BJ (cell line): ENCODE measurements around the gene SCFD2. TPM values are rescaled to one million over a fixed set of nuclear protein-coding genes. Genes with fewer than 3 reads are reported as not detected.

Experiments used
- CTCF ChIA-PET: fragments of 350-600 bp; formaldehyde crosslinking; extraction: SDS; loops from one replicate; lab custom pipeline; 2021; ENCODE audit warnings: antibody characterized with exemption, inconsistent platforms; lab: Yijun Ruan, JAX
- POLR2A ChIA-PET: fragments of 300-600 bp; sonication (Branson Sonifier 250); formaldehyde crosslinking; extraction: SDS; loops from one replicate; lab custom pipeline; 2021; ENCODE audit warnings: antibody characterized with exemption; lab: Charles Lee
- DNase-seq: peaks from one replicate; pipeline ENCODE4 v3.0.0-alpha.2; 2011; ENCODE audit warnings: low read depth
- H3K27me3 ChIP-seq: 2 replicates; pipeline ENCODE4 v1.6.0; 2011; ENCODE audit warnings: low read length; ENCODE audit not compliant: control insufficient read depth, insufficient read depth
- H3K36me3 ChIP-seq: 2 replicates; pipeline ENCODE4 v1.5.1; 2011; ENCODE audit warnings: low read length; ENCODE audit not compliant: control insufficient read depth, insufficient read depth
- H3K4me3 ChIP-seq: 2 replicates; pipeline ENCODE4 v1.5.1; 2011; ENCODE audit warnings: low read depth, mild to moderate bottlenecking, control low read depth, low read length
- polyA plus RNA-seq: library from polyadenylated mRNA; depleted of rRNA; stranded (reverse); fragments of >200 nt; gene quantifications from 2 replicates; pipeline ENCODE4 v1.2.3, GENCODE V29; 2011
- TF ChIP-seq, protein P1 (sequence below): IDR thresholded peaks from 2 replicates; pipeline ENCODE4 v1.5.1; 2011; ENCODE audit warnings: low read depth, mild to moderate bottlenecking, control low read depth, inconsistent platforms, low read length, moderate library complexity; ENCODE audit not compliant: insufficient read depth

Gene SCFD2
- polyA plus RNA-seq, 1 experiment: 17.4 TPM

GRCh38 chr4:52949336-52949735 is 416.5 kb downstream of the SCFD2 start:
- ChIA-PET CTCF (interaction anchor here (1.4 to 1.6 kb wide), 2 partner anchors 8 to 13 kb away, joined by 3 read pairs; no protein-coding TSS in a partner anchor), POLR2A (no interaction called here)
- Histone ChIP-seq H3K27me3 (no peaks in the 10 kb centered on the region), H3K36me3 (no peaks in the 10 kb centered on the region), H3K4me3 (no peak overlapping the region)
- TF ChIP-seq, protein P1, sequence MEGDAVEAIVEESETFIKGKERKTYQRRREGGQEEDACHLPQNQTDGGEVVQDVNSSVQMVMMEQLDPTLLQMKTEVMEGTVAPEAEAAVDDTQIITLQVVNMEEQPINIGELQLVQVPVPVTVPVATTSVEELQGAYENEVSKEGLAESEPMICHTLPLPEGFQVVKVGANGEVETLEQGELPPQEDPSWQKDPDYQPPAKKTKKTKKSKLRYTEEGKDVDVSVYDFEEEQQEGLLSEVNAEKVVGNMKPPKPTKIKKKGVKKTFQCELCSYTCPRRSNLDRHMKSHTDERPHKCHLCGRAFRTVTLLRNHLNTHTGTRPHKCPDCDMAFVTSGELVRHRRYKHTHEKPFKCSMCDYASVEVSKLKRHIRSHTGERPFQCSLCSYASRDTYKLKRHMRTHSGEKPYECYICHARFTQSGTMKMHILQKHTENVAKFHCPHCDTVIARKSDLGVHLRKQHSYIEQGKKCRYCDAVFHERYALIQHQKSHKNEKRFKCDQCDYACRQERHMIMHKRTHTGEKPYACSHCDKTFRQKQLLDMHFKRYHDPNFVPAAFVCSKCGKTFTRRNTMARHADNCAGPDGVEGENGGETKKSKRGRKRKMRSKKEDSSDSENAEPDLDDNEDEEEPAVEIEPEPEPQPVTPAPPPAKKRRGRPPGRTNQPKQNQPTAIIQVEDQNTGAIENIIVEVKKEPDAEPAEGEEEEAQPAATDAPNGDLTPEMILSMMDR: no peak
- no peak for DNase-seq

GRCh38 chr4:52948057-52948423 is 417.8 kb downstream of the SCFD2 start:
- H3K4me3 ChIP-seq: no peak overlapping the region
- TF ChIP-seq, protein P1: no peak
- CTCF ChIA-PET: no interaction called here
- POLR2A ChIA-PET: no interaction called here
- H3K36me3 ChIP-seq: no peaks in the 10 kb centered on the region
- H3K27me3 ChIP-seq: no peaks in the 10 kb centered on the region
- DNase-seq: no peak

DNA sequence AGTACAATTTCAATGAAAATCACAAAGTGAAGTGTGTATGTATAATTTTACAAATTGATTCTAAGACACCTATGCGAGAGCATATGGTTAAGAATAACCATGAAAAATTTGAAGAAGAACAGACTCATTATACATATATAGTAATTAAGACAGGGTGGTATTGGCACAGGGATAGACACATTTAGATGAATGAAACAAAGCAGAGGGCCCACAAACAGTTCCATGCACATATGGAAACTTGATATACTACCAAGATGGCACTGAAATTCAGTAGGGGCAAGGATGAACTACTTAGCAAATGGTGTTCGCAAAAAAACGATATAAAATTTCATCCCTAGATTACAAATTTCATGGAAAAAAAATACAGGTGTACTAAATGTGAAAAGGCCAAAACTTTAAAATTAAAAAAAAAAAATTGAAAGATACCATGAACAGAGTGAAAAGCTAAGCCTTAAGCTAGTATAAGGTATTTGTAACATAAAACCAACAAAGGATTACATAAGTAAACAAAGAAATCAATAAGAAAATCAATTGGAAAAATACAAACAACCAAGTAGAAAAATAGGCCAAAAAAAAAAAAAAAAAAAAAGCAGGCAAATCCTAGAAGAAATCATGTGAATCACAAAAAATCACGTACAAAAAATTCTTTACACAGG is 418.3 kb downstream of the SCFD2 start:
- no peaks in the 10 kb centered on the region for H3K36me3 ChIP-seq
- H3K4me3 ChIP-seq: no peak overlapping the region
- no peaks in the 10 kb centered on the region for H3K27me3 ChIP-seq
- ChIA-PET POLR2A (no interaction called here), CTCF (no interaction called here)
- DNase-seq: no peak
- TF ChIP-seq, protein P1: no peak

- Histone ChIP-seq H3K4me3 (no peak overlapping the region), H3K27me3 (no peaks in the 10 kb centered on the region), H3K36me3 (no peaks in the 10 kb centered on the region)
- TF ChIP-seq, protein P1: no peak
- no peak for DNase-seq
- CTCF ChIA-PET: interaction anchor here (0.6 to 1.0 kb wide), 2 partner anchors 15 to 75 kb away, joined by 3 to 5 read pairs; no protein-coding TSS in a partner anchor
- POLR2A ChIA-PET: no interaction called here
Measured at GRCh38 chr4:52946855-52947254, 419.0 kb downstream of the SCFD2 start.

- Histone ChIP-seq H3K4me3 (no peak overlapping the region), H3K36me3 (no peaks in the 10 kb centered on the region), H3K27me3 (no peaks in the 10 kb centered on the region)
- ChIA-PET CTCF (interaction anchor here (1.0 to 1.5 kb wide), 2 partner anchors 11 to 16 kb away, joined by 5 read pairs; no protein-coding TSS in a partner anchor), POLR2A (no interaction called here)
- TF ChIP-seq, protein P1: no peak
- no peak for DNase-seq
Measured at GRCh38 chr4:52945982-52946381, 419.9 kb downstream of the SCFD2 start.
